ENCODE measurements around the gene ZNF385C. TPM values are rescaled to one million over a fixed set of nuclear protein-coding genes. Genes with fewer than 3 reads are reported as not detected.
A peak's percentile ranks its signal among the peaks of the same experiment; 100 is the strongest.
"Not testable (repeated sequence)": the region's sequence is repeated elsewhere in the genome, so short reads cannot be mapped to it uniquely, and the experiment has no call there.

The ZNF385C gene
- total RNA-seq, 1 donor from 2014 or later = 0.11 TPM

DNA sequence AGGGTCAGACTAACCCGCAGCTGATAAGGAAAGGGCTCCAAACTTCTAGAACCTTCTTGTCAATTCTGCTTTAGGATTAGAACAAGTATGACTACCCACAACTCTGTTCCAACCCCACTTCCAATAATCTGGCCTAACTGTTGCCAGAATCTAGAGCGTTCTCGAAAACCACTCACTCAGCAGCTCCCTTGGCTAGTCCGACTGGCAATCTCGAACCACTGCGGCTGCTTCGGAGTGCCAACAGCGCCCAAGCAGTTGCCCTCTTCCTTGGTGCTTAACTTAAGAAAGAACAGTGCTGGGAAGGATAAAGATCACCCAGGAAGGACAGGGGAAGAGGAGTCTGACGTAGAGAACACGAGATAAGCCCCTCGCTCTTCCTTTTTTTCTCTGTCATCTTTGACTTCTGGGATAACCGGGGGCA is 81.9 kb downstream of the ZNF385C start:
- no peak for ATAC-seq
- DNase-seq (ENCODE audit: missing footprints) = no peak
- intact Hi-C loops (cut with DNase I) = loop anchor here (2.0 kb wide), 1 partner anchor 50 kb away; the partner anchor contains the start of gene CNP

DNA sequence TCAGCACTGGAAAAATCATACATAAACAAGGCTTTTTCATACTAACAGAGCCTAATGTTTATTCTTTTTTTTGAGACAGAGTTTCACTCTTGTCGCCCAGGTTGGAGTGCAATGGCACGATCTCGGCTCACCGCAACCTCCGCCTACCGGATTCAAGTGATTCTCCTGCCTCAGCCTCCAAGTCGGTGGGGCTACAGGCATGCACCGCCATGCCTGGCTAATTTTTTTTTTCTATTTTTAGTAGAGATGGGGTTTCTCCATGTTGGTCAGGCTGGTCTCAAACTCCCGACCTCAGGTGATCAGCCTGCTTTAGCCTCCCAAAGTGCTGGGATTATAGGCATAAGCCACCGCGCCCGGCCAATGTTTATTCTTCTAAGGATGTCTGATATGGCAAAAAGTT is 84.5 kb downstream of the ZNF385C start:
- ATAC-seq; DNase-seq (ENCODE audit: missing footprints); intact Hi-C loops (cut with DNase I): not testable (repeated sequence)

DNA sequence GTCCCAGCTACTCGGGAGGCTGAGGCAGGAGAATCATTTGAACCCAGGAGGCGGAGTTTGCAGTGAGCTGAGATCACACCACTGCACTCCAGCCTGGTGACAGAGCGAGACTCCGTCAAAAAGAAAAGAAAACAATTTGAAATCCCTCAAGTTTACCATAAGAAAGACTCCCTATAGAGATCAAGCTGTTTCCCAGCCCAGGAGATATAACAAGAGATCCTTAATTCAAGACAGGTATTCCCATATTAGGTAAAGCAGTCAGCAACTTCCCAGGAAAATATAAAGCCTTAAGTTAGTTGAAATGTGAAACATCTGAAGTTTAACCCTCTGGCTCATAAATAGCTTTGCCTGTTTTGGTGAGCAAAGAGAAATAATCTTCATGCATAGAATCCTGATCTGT is 85.9 kb downstream of the ZNF385C start:
- intact Hi-C loops (cut with DNase I); ATAC-seq; DNase-seq (ENCODE audit: missing footprints): not testable (repeated sequence)

DNA sequence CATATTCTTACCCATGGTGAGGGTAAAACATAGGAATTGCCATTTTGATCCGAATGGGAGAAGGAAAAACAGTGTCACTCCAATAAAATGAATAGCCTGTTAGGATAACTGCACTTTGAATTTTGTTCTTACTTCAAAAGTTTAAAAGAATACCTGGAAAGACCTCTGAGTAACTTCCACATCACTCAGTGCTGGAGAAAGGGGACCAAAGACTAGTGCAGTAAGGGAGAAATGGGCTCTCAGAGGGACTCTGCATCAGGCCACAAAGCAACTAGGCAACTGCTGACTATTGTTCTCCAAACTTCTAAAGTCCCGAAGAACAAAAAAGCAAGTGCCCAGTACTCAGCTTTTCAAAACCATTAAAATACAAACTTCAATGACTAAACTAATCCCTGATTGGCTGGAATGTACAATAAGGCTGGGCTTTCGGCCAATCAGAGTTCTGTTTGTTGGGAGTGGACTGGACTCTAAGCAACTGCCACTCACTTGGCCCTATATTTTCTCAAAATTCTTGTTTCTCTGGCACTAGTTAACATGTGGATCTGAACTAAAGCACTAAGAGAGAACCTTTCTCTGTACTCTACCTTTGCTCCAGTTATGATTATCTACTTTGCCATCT is 87.3 kb downstream of the ZNF385C start:
- intact Hi-C loops (cut with DNase I) = no loop called here
- ATAC-seq (no peak), DNase-seq (ENCODE audit: missing footprints) (no peak)

DNA sequence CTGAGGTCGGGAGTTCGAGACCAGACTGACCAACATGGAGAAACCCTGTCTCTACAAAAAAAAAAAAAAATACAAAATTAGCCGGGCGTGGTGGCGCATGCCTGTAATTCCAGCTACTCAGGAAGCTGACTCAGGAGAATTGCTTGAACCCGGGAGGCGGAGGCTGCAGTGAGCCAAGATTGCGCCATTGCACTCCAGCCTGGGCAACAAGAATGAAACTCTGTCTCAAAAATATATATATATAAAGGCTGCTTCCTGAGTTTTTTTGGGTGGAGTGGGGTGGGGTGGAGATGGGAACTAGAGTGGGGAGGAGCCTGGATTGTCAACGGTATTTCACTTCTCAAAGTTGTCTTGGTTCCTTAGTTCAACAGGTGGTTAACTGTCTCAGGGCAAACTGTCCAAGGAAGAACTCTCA is 88.0 kb downstream of the ZNF385C start:
- ATAC-seq = peak; percentile 27
- intact Hi-C loops (cut with DNase I); DNase-seq (ENCODE audit: missing footprints): not testable (repeated sequence)

DNA sequence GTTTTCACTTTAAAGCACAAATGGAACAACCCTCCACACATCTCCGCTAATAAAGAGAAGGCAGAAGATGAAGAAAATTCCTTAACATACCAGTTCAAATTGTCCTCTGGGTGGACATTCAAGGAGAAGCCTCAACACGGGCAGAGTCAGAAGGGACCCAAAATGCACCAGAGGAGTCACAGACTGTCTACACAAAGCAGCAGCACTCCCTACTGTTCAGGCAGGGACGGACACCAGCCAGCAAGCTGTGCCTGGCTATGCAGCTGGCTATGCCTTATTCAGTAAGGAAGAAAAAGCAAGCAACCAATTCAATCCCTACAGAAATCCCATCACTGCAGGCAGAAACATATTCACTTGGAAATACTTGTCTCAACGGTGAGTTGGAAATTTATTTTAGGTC is 89.1 kb downstream of the ZNF385C start:
- no peak for ATAC-seq
- intact Hi-C loops (cut with DNase I) = no loop called here
- DNase-seq (ENCODE audit: missing footprints) = no peak

DNA sequence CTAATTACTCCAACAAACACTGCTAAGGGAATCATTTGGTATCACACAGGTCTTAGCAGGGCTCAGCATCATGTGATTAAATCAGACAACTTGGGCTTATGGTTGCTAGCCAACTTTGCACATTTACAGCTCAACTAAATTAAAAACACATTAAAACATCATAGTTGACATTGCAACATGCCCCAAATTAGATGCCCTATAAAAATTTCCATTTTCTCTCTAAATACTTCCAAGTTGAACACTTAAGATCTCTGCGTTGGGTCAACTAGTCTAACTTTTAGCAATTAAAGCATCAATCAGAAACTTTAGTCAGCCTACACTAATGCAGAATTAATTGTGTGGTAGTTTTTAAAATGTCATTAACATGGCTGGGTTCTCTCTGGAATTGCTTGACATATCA is 93.1 kb downstream of the ZNF385C start:
- ATAC-seq (no peak), DNase-seq (ENCODE audit: missing footprints) (no peak)
- intact Hi-C loops (cut with DNase I) = no loop called here

DNA sequence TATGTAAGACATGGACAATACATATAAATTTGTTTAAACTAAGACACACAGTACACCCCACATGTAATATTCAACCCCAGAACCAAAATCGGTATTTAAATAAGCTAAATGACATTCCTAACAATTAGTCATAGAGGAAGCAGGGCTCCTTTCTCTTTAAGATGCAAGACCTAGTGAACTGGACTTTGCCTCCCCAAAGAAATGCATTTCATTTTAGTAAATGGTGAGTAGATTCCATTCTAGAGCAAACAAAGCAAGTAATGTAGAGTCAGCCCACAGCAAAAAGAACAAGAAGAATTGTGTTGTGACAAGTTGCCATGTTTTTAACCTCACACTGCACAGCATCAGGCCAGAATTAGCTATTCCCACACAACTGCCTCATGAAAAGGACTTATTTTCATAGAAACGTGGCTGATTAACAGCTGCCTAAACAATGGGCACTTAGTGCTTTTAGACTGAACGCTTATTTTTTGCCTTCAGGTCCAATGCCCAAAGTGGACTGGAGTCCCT is 95.4 kb downstream of the ZNF385C start:
- no peak for DNase-seq (ENCODE audit: missing footprints)
- intact Hi-C loops (cut with DNase I) = no loop called here
- ATAC-seq = no peak

DNA sequence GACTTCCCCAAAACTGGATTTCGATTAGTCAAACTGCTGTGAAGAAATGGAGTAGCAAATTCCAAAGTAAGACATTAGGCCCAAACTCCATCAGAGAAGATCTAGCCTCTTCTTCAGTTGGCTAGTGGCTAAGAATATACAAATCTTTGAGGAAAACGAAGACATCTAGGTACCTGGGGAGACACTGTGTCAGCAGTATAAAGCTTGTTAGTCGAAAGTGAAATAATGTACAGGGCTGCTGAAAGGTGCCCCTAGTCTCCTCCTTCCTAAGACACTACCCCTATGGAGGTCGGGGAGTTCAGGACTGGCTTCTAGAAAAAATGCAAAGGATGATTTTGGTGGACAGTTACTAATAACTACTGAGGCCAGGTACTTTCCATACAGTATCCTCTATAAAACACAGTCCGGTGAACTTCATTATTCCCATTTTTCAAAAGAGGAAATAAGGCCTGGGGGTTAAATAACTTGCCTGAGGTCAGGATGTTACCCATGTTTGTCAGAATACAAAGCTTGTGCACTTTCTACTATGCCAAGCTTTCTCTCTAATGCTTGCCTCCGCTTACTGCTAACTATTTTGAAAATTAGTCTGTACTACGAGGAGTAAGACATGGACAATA is 96.0 kb downstream of the ZNF385C start:
- DNase-seq (ENCODE audit: missing footprints) = no peak
- ATAC-seq = no peak
- intact Hi-C loops (cut with DNase I) = no loop called here

DNA sequence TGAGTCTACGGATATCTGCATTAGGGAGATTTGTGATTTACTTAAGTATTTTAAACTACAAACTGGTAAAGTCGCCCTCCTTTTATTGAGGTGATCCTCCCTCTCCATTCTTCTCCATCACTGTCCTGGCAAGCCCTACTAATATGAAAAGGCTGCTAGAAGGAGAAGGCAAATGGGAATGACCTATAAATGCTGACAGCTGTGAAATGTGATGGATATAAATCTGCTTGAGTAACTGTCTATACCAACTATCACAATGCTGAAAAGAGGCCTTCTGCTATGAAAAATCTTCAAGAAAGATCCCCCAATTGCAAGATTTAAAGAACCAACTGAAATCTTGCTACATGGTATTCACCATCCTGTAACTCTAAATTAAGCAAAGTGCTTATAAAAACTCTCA is 96.5 kb downstream of the ZNF385C start:
- no peak for DNase-seq (ENCODE audit: missing footprints)
- intact Hi-C loops (cut with DNase I) = no loop called here
- ATAC-seq = no peak

DNA sequence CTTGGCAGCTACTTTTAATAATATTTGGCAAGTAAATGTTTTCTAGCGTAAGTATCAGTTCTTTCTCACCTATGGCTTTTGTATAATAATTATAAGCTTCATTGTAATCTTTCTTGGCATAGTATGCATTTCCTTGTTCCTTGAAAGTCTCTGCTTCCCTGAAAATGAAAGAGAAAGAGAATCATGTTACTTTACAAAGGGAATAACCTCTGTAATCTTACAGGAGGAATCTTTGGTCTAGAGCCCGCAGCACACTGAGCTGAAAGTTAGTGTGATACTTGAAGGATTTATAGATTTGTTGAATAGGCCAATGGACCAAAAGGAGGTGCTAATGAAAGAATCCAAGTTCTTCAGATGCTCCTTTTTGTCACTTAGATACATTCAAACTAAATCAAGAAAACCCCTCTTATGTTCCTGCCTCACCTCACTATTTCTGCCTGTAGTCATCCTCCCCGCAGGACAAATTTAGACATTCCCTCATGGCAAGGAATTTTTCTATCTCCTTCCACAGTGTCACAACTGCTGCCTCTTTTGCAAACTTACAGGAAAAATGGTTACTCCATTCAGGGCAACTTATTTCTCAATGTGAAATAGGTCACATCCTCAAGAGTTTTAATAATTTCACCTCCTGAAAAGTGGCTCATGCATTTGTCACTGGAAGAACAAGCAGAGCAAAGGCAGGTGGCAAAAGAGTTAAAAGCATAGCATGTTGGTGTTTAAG is 97.7 kb downstream of the ZNF385C start:
- DNase-seq (ENCODE audit: missing footprints) (no peak), ATAC-seq (no peak)
- intact Hi-C loops (cut with DNase I) = no loop called here

DNA sequence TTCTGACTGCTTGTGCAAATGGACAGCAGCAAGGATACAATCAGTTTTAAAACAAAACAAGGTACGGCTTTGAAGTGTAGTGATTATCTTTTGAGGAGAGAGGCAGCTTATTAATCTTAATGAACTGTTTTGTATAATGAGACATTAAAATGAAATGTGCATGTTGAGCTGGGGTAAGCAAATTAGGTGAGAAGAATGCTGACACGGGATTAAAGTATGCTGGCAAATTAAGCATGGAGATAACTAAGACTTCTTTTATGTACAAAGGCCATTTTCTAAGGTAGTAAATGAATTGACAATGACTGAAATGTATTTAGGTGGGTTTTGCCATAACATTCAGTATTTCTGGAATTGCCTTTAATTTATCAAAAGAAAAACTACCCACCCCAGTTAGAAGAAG is 99.8 kb downstream of the ZNF385C start:
- DNase-seq (ENCODE audit: missing footprints) = no peak
- intact Hi-C loops (cut with DNase I) = no loop called here
- no peak for ATAC-seq

DNA sequence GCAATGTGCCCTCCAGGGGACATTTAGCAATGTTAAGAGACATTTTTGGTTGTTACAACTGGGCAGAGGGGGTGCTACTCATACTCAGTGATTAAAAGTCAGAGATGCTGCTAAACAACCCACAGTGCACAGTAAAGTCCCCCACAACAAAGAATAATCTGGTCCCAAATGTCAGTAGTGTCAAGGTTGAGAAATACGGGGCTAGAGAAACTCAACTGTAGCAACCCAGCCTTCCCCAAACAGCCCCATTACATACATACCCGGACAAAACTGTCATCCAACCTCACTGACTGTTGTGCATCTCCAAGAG is 101.5 kb downstream of the ZNF385C start:
- DNase-seq (ENCODE audit: missing footprints) = no peak
- intact Hi-C loops (cut with DNase I) = no loop called here
- ATAC-seq = no peak

DNA sequence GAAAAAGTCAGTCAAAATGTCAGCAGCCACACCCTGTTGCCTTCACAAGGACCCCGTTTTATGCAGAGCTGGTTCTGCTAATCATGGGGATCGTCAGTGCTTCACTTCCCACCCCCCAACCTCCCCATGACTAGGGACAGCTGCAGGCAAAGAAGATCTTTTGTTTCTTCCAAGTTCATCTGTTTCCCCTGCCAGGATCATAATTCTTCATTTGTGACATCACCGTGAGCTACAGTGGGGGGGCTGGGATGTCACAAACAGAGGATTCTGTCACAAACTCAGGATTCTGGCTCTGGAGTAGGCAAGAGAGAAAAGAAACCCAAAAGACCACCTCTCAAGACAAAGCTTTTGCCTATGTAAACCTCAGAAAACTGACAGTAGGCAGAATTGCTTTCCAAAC is 105.7 kb downstream of the ZNF385C start:
- DNase-seq (ENCODE audit: missing footprints) = no peak
- no peak for ATAC-seq
- intact Hi-C loops (cut with DNase I) = no loop called here

DNA sequence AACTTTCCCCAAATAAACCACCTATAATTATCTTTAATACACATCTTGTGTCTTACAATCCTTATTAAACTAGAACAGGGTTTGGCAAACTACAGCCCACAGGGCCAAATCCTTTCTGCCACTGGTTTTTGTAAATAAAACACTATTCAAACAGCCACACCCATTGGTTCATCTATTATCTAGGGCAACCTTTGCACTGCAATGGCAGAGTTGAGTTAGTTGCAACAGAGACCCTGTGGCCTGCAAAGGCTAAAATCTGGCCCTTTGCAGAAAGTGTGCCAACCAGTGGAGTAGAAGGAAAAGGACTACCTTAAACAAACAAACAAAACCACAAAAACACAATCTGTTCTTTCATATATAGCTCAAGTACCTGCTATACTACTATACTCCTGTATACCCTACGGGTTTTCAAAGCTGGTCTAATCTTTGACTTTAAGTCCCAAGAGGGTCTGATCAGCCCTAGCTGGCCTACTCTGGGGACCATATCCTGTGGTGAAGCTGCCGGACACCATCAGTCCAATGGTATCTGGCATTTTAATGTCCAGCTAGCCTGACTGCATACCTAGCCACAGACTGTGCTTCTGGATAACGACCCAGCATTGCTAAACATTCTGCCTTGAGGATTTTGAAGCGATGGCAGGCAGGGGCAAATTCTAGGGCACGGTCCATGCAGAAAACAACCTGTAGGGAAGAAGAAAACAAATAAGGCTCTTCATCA is 108.4 kb downstream of the ZNF385C start:
- intact Hi-C loops (cut with DNase I) = no loop called here
- DNase-seq (ENCODE audit: missing footprints) (no peak), ATAC-seq (no peak)

DNA sequence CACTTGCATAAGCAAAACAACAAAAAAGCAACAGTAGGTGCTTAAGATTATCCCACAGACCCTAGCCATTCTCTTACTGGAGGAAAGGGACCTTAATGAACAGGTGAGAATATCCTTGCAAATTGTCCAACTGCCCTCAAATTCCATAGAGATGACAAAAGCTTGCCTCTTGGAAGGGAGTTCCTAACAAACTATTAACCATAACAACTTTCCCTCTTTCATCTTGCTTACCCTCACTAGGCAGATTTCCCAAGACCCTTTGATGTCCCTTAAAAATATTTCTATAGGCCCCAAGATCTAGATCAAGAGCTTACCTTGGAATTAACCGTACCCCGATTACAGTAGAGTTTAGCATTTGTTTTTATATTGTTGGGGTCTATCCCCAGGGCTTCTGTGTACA is 109.9 kb downstream of the ZNF385C start:
- no peak for ATAC-seq
- intact Hi-C loops (cut with DNase I) = no loop called here
- no peak for DNase-seq (ENCODE audit: missing footprints)

DNA sequence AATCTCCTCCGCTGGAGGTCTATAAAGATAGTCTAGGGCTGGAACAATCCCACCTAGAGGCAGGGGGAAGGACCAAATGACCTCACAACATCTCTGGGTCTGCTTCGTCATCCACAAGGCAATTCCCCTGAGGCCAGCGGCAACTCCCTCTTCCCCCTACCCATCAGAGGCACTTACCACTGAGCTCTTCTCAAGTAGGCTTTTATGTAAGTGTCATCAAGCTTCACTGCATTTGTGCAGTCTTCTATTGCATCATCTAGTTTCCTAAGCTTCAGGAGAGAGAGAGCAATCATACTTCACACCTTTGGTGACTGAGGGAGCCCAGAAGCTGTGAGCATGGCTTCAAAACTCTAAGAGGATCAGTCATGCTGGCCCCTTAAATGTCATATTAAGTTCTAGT is 110.6 kb downstream of the ZNF385C start:
- intact Hi-C loops (cut with DNase I) = no loop called here
- DNase-seq (ENCODE audit: missing footprints) = no peak
- no peak for ATAC-seq

DNA sequence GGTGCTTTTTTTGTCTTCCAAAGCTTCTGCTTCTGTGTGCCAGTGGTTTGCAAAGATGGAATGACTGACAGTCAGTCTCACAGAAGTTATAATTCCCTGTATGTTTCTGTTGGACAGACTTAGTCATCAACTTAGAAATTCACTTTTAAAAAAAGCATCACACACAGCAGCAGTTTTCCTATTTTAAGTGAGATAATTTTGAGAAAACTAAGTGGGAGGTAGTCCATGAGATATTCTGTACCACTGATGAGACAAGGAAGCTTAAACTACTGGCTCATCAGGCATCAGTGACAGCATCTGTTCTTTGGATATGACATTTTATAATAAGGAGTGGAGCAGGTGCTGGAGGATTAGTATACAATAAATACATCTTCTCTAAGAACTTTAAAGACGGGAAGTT is 111.6 kb downstream of the ZNF385C start:
- no peak for DNase-seq (ENCODE audit: missing footprints)
- ATAC-seq = no peak
- intact Hi-C loops (cut with DNase I) = no loop called here

DNA sequence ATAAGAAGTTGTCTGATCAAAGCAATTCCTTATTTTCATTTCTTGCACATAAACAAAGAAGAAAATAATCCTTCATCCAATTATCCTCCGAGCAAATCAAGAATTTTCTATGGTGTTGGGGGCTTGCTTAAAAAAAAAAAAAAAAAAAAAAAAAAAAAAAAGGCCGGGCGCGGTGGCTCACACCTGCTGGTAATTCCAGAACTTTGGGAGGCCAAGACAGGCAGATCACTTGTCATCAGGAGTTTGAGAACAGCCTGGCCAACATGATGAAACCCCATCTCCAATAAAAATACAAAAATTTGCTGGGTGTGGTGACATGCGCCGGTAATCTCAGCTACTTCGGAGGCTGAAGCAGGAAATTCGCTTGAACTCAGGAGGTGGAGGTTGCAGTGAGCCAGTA is 112.4 kb downstream of the ZNF385C start:
- intact Hi-C loops (cut with DNase I) = no loop called here
- DNase-seq (ENCODE audit: missing footprints) (no peak), ATAC-seq (no peak)

DNA sequence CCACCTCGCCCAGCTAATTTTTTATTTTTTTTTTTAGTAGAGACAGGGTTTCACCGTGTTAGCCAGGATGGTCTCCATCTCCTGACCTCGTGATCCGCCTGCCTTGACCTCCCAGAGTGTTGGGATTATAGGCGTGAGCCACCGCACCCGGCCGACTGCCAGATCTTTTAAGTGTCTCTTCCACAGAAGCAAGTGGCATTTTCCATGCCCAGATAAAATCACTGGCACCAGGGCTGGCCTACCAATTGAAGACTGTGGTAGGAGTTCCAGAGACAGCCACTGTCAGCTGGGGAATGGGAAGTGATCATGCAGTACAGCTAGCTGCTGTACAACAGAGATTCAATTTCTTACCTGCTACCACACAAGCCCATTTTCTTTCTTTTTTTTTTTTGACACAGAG is 113.8 kb downstream of the ZNF385C start:
- DNase-seq (ENCODE audit: missing footprints) (no peak), ATAC-seq (no peak)
- intact Hi-C loops (cut with DNase I) = no loop called here

All from Right ventricle myocardium inferior (tissue), 1 donor.